ENCODE data around the gene MUC22.
A peak's percentile ranks its signal among the peaks of the same experiment; 100 is the strongest.

Gene MUC22

GRCh38 chr6:31025595-31025994 lies 15.3 kb downstream of the MUC22 start:
- H3K4me2 ChIP-seq: no peak overlapping the region
- H3K9ac ChIP-seq: no peak overlapping the region
- H3K4me1 ChIP-seq: no peaks in the 10 kb centered on the region
- H3K27ac ChIP-seq: no peak overlapping the region
- H3K4me3 ChIP-seq: no peak overlapping the region
- no peaks in the 10 kb centered on the region for H4K20me1 ChIP-seq
- peaks cover 0 to 36% (median 14%) of the 10 kb centered on the region in 11 experiments; a peak in 16 of 22 replicates for H3K9me3 ChIP-seq (replicated peaks in 1 of 11)
- TF ChIP-seq Cebpa-rat (IDR thresholded peaks at IDR 0.05): no peak
- H3K36me3 ChIP-seq: no peaks in the 10 kb centered on the region
- H3K27me3 ChIP-seq: peaks cover 5 to 30% (median 22%) of the 10 kb centered on the region in 11 experiments; a peak in 17 of 22 replicates

GRCh38 chr6:31031095-31031494 lies 20.8 kb downstream of the MUC22 start:
- Histone ChIP-seq H3K4me3 (no peak overlapping the region), H4K20me1 (no peaks in the 10 kb centered on the region), H3K27ac (no peak overlapping the region), H3K4me1 (peaks cover 0 to 23% (median 0%) of the 10 kb centered on the region in 10 experiments; a peak in 4 of 20 replicates), H3K9ac (no peak overlapping the region), H3K4me2 (no peak overlapping the region), H3K36me3 (no peaks in the 10 kb centered on the region), H3K27me3 (peaks cover 5 to 30% (median 22%) of the 10 kb centered on the region in 11 experiments; a peak in 17 of 22 replicates), H3K9me3 (replicated peaks in 1 of 11) (peaks cover 0 to 20% (median 3%) of the 10 kb centered on the region in 11 experiments; a peak in 5 of 22 replicates)
- no peak for TF ChIP-seq Cebpa-rat (IDR thresholded peaks at IDR 0.05)

- no peak overlapping the region for H3K4me3 ChIP-seq
- peak overlapping the region in 2 of 11 experiments; percentile 5 to 45; a peak in 2 of 22 replicates for H3K4me2 ChIP-seq
- TF ChIP-seq Cebpa-rat (IDR thresholded peaks at IDR 0.05): no peak
- no peaks in the 10 kb centered on the region for H4K20me1 ChIP-seq
- H3K27me3 ChIP-seq: peaks cover 0 to 16% (median 9%) of the 10 kb centered on the region in 11 experiments; a peak in 11 of 22 replicates
- peaks cover 0 to 39% (median 6%) of the 10 kb centered on the region in 10 experiments; a peak in 8 of 20 replicates for H3K4me1 ChIP-seq
- peaks cover 0 to 8% (median 0%) of the 10 kb centered on the region in 11 experiments; a peak in 2 of 22 replicates for H3K9me3 ChIP-seq (replicated peaks in 1 of 11)
- no peaks in the 10 kb centered on the region for H3K36me3 ChIP-seq
- no peak overlapping the region for H3K9ac ChIP-seq
- H3K27ac ChIP-seq: no peak overlapping the region
Observed at GRCh38 chr6:31033075-31033474, 22.8 kb downstream of the MUC22 start.

GRCh38 chr6:31035862-31036497 lies 25.7 kb downstream of the MUC22 start:
- Histone ChIP-seq H3K27ac (no peak overlapping the region), H3K4me2 (no peak overlapping the region), H3K4me3 (no peak overlapping the region), H3K27me3 (no peaks in the 10 kb centered on the region), H3K4me1 (peaks cover 0 to 40% (median 6%) of the 10 kb centered on the region in 10 experiments; a peak in 8 of 20 replicates), H3K9me3 (replicated peaks in 1 of 11) (no peaks in the 10 kb centered on the region), H3K9ac (no peak overlapping the region), H4K20me1 (no peaks in the 10 kb centered on the region; a peak in 1 of 22 replicates), H3K36me3 (no peaks in the 10 kb centered on the region)
- TF ChIP-seq Cebpa-rat (IDR thresholded peaks at IDR 0.05): no peak

- Histone ChIP-seq H3K4me2 (peak overlapping the region in 5 of 11 experiments; percentile 0 to 57 (median 6); a peak in 6 of 22 replicates), H3K4me1 (peaks cover 0 to 39% (median 6%) of the 10 kb centered on the region in 10 experiments; a peak in 8 of 20 replicates), H3K9ac (no peak overlapping the region), H3K27me3 (no peaks in the 10 kb centered on the region), H4K20me1 (no peaks in the 10 kb centered on the region; a peak in 1 of 22 replicates), H3K27ac (no peak overlapping the region), H3K9me3 (replicated peaks in 1 of 11) (no peaks in the 10 kb centered on the region), H3K36me3 (no peaks in the 10 kb centered on the region), H3K4me3 (no peak overlapping the region)
- no peak for TF ChIP-seq Cebpa-rat (IDR thresholded peaks at IDR 0.05)
Observed at GRCh38 chr6:31037169-31037568, 26.9 kb downstream of the MUC22 start.

GRCh38 chr6:31037682-31038081 lies 27.4 kb downstream of the MUC22 start:
- no peaks in the 10 kb centered on the region for H3K27me3 ChIP-seq
- H4K20me1 ChIP-seq: no peaks in the 10 kb centered on the region; a peak in 1 of 22 replicates
- TF ChIP-seq Cebpa-rat (IDR thresholded peaks at IDR 0.05): no peak
- H3K4me2 ChIP-seq: peak overlapping the region in 4 of 11 experiments; percentile 0 to 57 (median 14); a peak in 4 of 22 replicates
- H3K4me1 ChIP-seq: peaks cover 0 to 39% (median 9%) of the 10 kb centered on the region in 10 experiments; a peak in 17 of 20 replicates
- no peaks in the 10 kb centered on the region for H3K36me3 ChIP-seq
- no peak overlapping the region for H3K27ac ChIP-seq
- H3K9me3 ChIP-seq (replicated peaks in 1 of 11): no peaks in the 10 kb centered on the region
- H3K9ac ChIP-seq: no peak overlapping the region
- no peak overlapping the region for H3K4me3 ChIP-seq

- no peak overlapping the region for H3K4me3 ChIP-seq
- no peak for TF ChIP-seq Cebpa-rat (IDR thresholded peaks at IDR 0.05)
- H3K9me3 ChIP-seq (replicated peaks in 1 of 11): no peaks in the 10 kb centered on the region
- no peak overlapping the region for H3K27ac ChIP-seq
- no peaks in the 10 kb centered on the region for H3K36me3 ChIP-seq
- H3K4me1 ChIP-seq: peaks cover 0 to 40% (median 18%) of the 10 kb centered on the region in 10 experiments; a peak in 18 of 20 replicates
- H3K4me2 ChIP-seq: no peak overlapping the region
- no peaks in the 10 kb centered on the region for H3K27me3 ChIP-seq
- H3K9ac ChIP-seq: no peak overlapping the region
- no peaks in the 10 kb centered on the region; a peak in 1 of 22 replicates for H4K20me1 ChIP-seq
Observed at GRCh38 chr6:31038559-31038958, 28.3 kb downstream of the MUC22 start.

- no peaks in the 10 kb centered on the region for H3K27me3 ChIP-seq
- H3K4me1 ChIP-seq: peaks cover 0 to 36% (median 19%) of the 10 kb centered on the region in 10 experiments; a peak in 18 of 20 replicates
- H4K20me1 ChIP-seq: no peaks in the 10 kb centered on the region; a peak in 1 of 22 replicates
- H3K27ac ChIP-seq: no peak overlapping the region
- TF ChIP-seq Cebpa-rat (IDR thresholded peaks at IDR 0.05): no peak
- no peak overlapping the region for H3K4me3 ChIP-seq
- H3K4me2 ChIP-seq: no peak overlapping the region
- H3K36me3 ChIP-seq: no peaks in the 10 kb centered on the region
- H3K9ac ChIP-seq: no peak overlapping the region
- H3K9me3 ChIP-seq (replicated peaks in 1 of 11): no peaks in the 10 kb centered on the region
Observed at GRCh38 chr6:31040801-31041200, 30.5 kb downstream of the MUC22 start.

- H3K9me3 ChIP-seq (replicated peaks in 1 of 11): no peaks in the 10 kb centered on the region
- no peak overlapping the region for H3K4me2 ChIP-seq
- no peak overlapping the region for H3K4me3 ChIP-seq
- H3K36me3 ChIP-seq: no peaks in the 10 kb centered on the region
- no peak overlapping the region for H3K27ac ChIP-seq
- no peak for TF ChIP-seq Cebpa-rat (IDR thresholded peaks at IDR 0.05)
- H3K4me1 ChIP-seq: peaks cover 0 to 36% (median 19%) of the 10 kb centered on the region in 10 experiments; a peak in 18 of 20 replicates
- no peak overlapping the region for H3K9ac ChIP-seq
- H3K27me3 ChIP-seq: no peaks in the 10 kb centered on the region
- no peaks in the 10 kb centered on the region; a peak in 1 of 22 replicates for H4K20me1 ChIP-seq
Observed at GRCh38 chr6:31041372-31041974, 31.2 kb downstream of the MUC22 start.
